Glutamatergic neuron (in vitro differentiated cells): ENCODE measurements around the gene GAS2L1. TPM values are rescaled to one million over a fixed set of nuclear protein-coding genes. Genes with fewer than 3 reads are reported as not detected.

ENCODE experiments used
- DNase-seq: peaks from one replicate; pipeline ENCODE4 v3.0.0; 2022
- H3K27ac Mint-ChIP-seq: one replicate; pipeline ENCODE4 v1.8.0; 2020; ENCODE audit warnings: mild to moderate bottlenecking, mixed read lengths, inconsistent platforms; ENCODE audit not compliant: unreplicated experiment
- H3K27me3 Mint-ChIP-seq: one replicate; pipeline ENCODE4 v1.8.0; 2020; ENCODE audit warnings: mild to moderate bottlenecking, moderate library complexity, mixed read lengths, inconsistent platforms; ENCODE audit not compliant: unreplicated experiment
- H3K36me3 Mint-ChIP-seq: one replicate; pipeline ENCODE4 v1.8.0; 2020; ENCODE audit warnings: mild to moderate bottlenecking, mixed read lengths, inconsistent platforms; ENCODE audit not compliant: unreplicated experiment
- H3K4me1 Mint-ChIP-seq: one replicate; pipeline ENCODE4 v1.8.0; 2020; ENCODE audit warnings: mild to moderate bottlenecking, low read depth, mixed read lengths, inconsistent platforms; ENCODE audit not compliant: unreplicated experiment
- H3K4me3 Mint-ChIP-seq: one replicate; pipeline ENCODE4 v1.8.0; 2020; ENCODE audit warnings: mild to moderate bottlenecking, mixed read lengths, inconsistent platforms; ENCODE audit not compliant: unreplicated experiment
- H3K9me3 Mint-ChIP-seq: one replicate; pipeline ENCODE4 v1.8.0; 2020; ENCODE audit warnings: mild to moderate bottlenecking, moderate library complexity, mixed read lengths, inconsistent platforms; ENCODE audit not compliant: unreplicated experiment
- CTCF ChIP-seq: fragments of 200-600 bp; sonication (generic); IDR thresholded peaks from one replicate; pipeline ENCODE4 v1.5.0; 2021; ENCODE audit not compliant: partially characterized antibody, unreplicated experiment
- total RNA-seq: library from RNA; stranded (reverse); fragmentation: NEBNext Ultra II Directional; extraction: Animal tissue kit (Norgen Biotek cat#: 25700); gene quantifications from one replicate; pipeline ENCODE4 v1.2.1, GENCODE V29; 2021; ENCODE audit not compliant: unreplicated experiment

The GAS2L1 gene
- total RNA-seq, 1 donor from 2014 or later, result 10.3 TPM

DNA sequence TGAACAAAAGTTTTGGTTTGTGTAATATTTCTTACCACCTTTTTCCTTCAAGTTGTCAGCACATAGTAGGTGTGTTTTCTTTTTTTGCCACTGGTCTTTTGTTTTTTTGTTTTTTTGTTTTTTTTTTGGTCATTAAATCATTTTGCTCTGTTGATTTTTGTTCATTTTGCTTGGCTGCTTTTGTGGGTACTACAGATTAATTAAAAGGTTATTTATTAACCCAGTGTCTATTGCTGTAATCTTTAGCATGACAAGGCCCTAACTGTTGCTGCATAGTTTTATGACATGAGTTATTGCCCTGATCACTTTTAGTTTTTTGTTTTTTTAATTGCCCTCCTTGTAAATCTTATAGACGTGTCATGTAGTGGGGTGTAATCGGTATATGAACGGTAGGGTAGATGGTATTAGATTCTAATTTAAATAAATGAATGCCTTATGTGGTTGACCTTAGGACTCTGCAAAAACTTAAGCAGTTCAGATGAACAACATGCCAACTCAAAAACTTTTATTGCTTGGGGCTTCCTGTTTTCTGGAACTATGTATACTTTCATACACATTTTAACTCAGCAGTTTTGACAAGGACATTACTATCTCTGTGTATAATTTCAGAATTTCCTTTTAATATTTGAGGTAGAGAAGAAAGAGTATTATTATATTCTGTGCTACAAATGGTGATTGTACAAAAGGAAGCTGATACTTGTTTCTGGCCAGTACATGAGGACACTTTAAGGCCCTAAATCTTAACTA lies 30.5 kb upstream of the GAS2L1 start:
- Mint-ChIP-seq H3K27ac (peak overlapping the region; percentile 44), H3K9me3 (peaks cover 1% of the 10 kb centered on the region), H3K4me3 (no peak overlapping the region), H3K27me3 (no peaks in the 10 kb centered on the region), H3K36me3 (no peaks in the 10 kb centered on the region), H3K4me1 (peaks cover 16% of the 10 kb centered on the region)
- no peak for DNase-seq
- no peak for TF ChIP-seq CTCF

DNA sequence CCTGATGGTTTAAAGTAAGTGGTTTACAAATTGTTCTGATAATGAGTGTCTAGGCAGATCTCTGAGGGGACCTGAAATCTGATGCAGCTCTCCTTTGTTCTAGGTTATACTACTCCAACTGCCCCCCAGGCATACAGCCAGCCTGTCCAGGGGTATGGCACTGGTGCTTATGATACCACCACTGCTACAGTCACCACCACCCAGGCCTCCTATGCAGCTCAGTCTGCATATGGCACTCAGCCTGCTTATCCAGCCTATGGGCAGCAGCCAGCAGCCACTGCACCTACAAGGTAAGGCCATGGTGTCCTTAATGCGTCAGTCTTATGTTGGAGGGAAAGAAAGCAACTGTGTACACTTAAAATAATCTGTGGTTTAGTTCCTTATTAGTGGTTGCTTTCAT lies 28.5 kb upstream of the GAS2L1 start:
- H3K27me3 Mint-ChIP-seq, result no peaks in the 10 kb centered on the region
- TF ChIP-seq CTCF, result no peak
- H3K27ac Mint-ChIP-seq, result no peak overlapping the region
- DNase-seq, result no peak
- H3K36me3 Mint-ChIP-seq, result no peaks in the 10 kb centered on the region
- H3K4me3 Mint-ChIP-seq, result no peak overlapping the region
- no peaks in the 10 kb centered on the region for H3K9me3 Mint-ChIP-seq
- H3K4me1 Mint-ChIP-seq, result peaks cover 6% of the 10 kb centered on the region

- no peaks in the 10 kb centered on the region for H3K36me3 Mint-ChIP-seq
- TF ChIP-seq CTCF, result no peak
- H3K4me1 Mint-ChIP-seq, result no peaks in the 10 kb centered on the region
- no peak overlapping the region for H3K4me3 Mint-ChIP-seq
- H3K27ac Mint-ChIP-seq, result no peak overlapping the region
- peaks cover 3% of the 10 kb centered on the region for H3K27me3 Mint-ChIP-seq
- no peaks in the 10 kb centered on the region for H3K9me3 Mint-ChIP-seq
- no peak for DNase-seq
These were observed 22.3 kb upstream of the GAS2L1 start for GRCh38 chr22:29284196-29284595.

DNA sequence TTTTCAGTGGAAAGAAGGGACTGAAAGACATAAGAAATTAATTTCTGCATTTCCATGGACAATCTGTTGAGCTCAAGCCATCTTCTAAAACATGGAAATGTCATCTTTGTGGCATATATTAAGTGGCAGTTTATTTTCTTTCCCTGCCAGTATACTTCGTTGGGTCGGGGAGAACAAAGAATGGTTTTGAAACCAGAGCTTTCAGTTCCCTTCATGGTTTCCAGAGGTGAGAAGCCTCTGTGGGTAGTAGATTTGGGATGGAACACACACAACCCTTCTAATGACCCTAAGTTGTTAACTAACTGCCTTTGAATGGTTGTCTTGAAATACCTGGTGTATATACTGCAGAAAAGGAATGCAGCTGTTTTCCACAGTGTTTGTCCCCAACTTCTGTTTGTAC lies 17.6 kb upstream of the GAS2L1 start:
- TF ChIP-seq CTCF, result no peak
- Mint-ChIP-seq H3K27ac (peak overlapping the region; percentile 43), H3K4me1 (peaks cover 4% of the 10 kb centered on the region), H3K36me3 (no peaks in the 10 kb centered on the region), H3K9me3 (no peaks in the 10 kb centered on the region), H3K4me3 (no peak overlapping the region), H3K27me3 (peaks cover 3% of the 10 kb centered on the region)
- DNase-seq, result no peak

GRCh38 chr22:29290061-29290460 lies 16.4 kb upstream of the GAS2L1 start:
- Mint-ChIP-seq H3K4me1 (peaks cover 4% of the 10 kb centered on the region), H3K27ac (no peak overlapping the region), H3K9me3 (no peaks in the 10 kb centered on the region), H3K4me3 (no peak overlapping the region), H3K27me3 (peaks cover 3% of the 10 kb centered on the region), H3K36me3 (no peaks in the 10 kb centered on the region)
- no peak for DNase-seq
- TF ChIP-seq CTCF, result no peak
